HepG2 (cell line): ENCODE measurements around the gene LRRC53. TPM values are rescaled to one million over a fixed set of nuclear protein-coding genes. Genes with fewer than 3 reads are reported as not detected.

Source experiments
- ATAC-seq: fragments of 200-7000 bp; cut with Tn5 transposase; 3 replicates; pipeline ENCODE4 v1.9.1; 2020; ENCODE audit warnings: mild to moderate bottlenecking, moderate library complexity
- BruUV-seq: library from RNA; stranded (reverse); fragments of 400-500 nt; replicated peaks from 2 replicates; lab custom pipeline; 2021; lab: Mats Ljungman, UMichigan
- CTCF ChIA-PET: fragments of 300-600 bp; formaldehyde crosslinking; extraction: SDS; loops from one replicate; lab custom pipeline; 2021; ENCODE audit warnings: low total read pairs, inconsistent platforms, low intra/inter-chr PET ratio; lab: Yijun Ruan, JAX
- POLR2A ChIA-PET: fragments of 350-600 bp; sonication (Branson Sonifier 250); formaldehyde crosslinking; loops from one replicate; lab custom pipeline; 2020; ENCODE audit warnings: antibody characterized with exemption, inconsistent platforms; lab: Yijun Ruan, JAX
- DNase-seq: peaks from one replicate; pipeline ENCODE4 v3.0.0-alpha.2; 2015; ENCODE audit warnings: low spot score
- FAIRE-seq: peaks from 3 replicates; lab custom pipeline; 2011; peaks lifted over from hg19 to GRCh38; lab: Jason Lieb, UNC
- H2AFZ ChIP-seq: one replicate; pipeline ENCODE4 v1.6.1; 2011; ENCODE audit warnings: low read length, inconsistent platforms
- H3K27ac ChIP-seq: fragments of 300-600 bp; 3 replicates; pipeline ENCODE4 v1.8.0; 2011; ENCODE audit warnings: mixed run types, mild to moderate bottlenecking, mixed read lengths, low read length, inconsistent platforms; ENCODE audit not compliant: insufficient read depth; ENCODE audit errors: extremely low read length
- H3K27me3 ChIP-seq, 2 experiments: fragments of 200-600 bp in 1 of 2; 2 replicates in 1 of 2; 3 replicates in 1 of 2; pipeline versions ENCODE4 v1.6.0 to v1.8.0; 2011; ENCODE audit warnings: low read length in 2 of 2, mild to moderate bottlenecking in 2 of 2, moderate library complexity in 2 of 2, inconsistent platforms in 1 of 2; ENCODE audit not compliant: insufficient read depth in 2 of 2, control insufficient read depth in 1 of 2
- H3K36me3 ChIP-seq, 2 experiments: fragments of 200-600 bp in 1 of 2; replicated peaks in 1 of 2; 2 replicates in 1 of 2; 3 replicates in 1 of 2; pipeline versions ENCODE4 v1.5.1 to v1.8.0; 2011; ENCODE audit warnings: low read length in 2 of 2, inconsistent platforms in 1 of 2; ENCODE audit not compliant: insufficient read depth in 2 of 2, control insufficient read depth in 1 of 2
- H3K4me1 ChIP-seq: 2 replicates; pipeline ENCODE4 v1.5.1; 2012; ENCODE audit warnings: low read length, inconsistent platforms; ENCODE audit not compliant: insufficient read depth
- H3K4me2 ChIP-seq: 2 replicates; pipeline ENCODE4 v1.6.0; 2011; ENCODE audit warnings: low read depth, low read length, inconsistent platforms
- H3K4me3 ChIP-seq, 3 experiments: fragments of 200-600 bp in 1 of 3; sonication (generic), shearing (Covaris generic) in 1 of 3; replicated peaks in 1 of 3; 2 replicates each; pipeline ENCODE4 v1.5.1; 2011 to 2016; ENCODE audit warnings: low read length in 3 of 3, inconsistent platforms in 2 of 3, low read depth in 2 of 3, mild to moderate bottlenecking in 2 of 3, control low read depth in 1 of 3, mixed read lengths in 1 of 3; ENCODE audit not compliant: insufficient read depth in 1 of 3
- H3K79me2 ChIP-seq: one replicate; pipeline ENCODE4 v1.6.1; 2011; ENCODE audit warnings: low read length, inconsistent platforms; ENCODE audit not compliant: insufficient read depth
- H3K9ac ChIP-seq: 2 replicates; pipeline ENCODE4 v1.6.0; 2011; ENCODE audit warnings: mild to moderate bottlenecking, low read depth, low read length, inconsistent platforms; ENCODE audit not compliant: insufficient read depth
- H3K9me3 ChIP-seq: 2 replicates; pipeline ENCODE4 v1.5.1; 2012; ENCODE audit warnings: mild to moderate bottlenecking, low read length
- H4K20me1 ChIP-seq: 2 replicates; pipeline ENCODE4 v1.6.0; 2011; ENCODE audit warnings: inconsistent platforms, mild to moderate bottlenecking, low read length, moderate library complexity; ENCODE audit not compliant: insufficient read depth
- CHCHD3 ChIP-seq: sonication (generic); formaldehyde crosslinking; IDR thresholded peaks from 2 replicates; pipeline ENCODE4 v1.8.0; 2022; ENCODE audit warnings: mild to moderate bottlenecking, missing genetic modification reagents, moderate library complexity
- CHD4 ChIP-seq: fragments of 200-600 bp; sonication (generic); IDR thresholded peaks from 2 replicates; pipeline ENCODE4 v1.7.0; 2017; ENCODE audit warnings: mild to moderate bottlenecking, low read length, borderline replicate concordance
- FOSL2 ChIP-seq: sonication (generic); formaldehyde crosslinking; IDR thresholded peaks from 2 replicates; pipeline ENCODE4 v1.4.0; 2020; ENCODE audit warnings: missing genetic modification reagents
- MTF1 ChIP-seq: sonication (generic); formaldehyde crosslinking; IDR thresholded peaks from 2 replicates; pipeline ENCODE4 v1.5.0; 2020; ENCODE audit warnings: missing genetic modification reagents
- NFE2L1 ChIP-seq: sonication (generic); formaldehyde crosslinking; IDR thresholded peaks from 2 replicates; pipeline ENCODE4 v1.4.0; 2020; ENCODE audit warnings: missing genetic modification reagents, mild to moderate bottlenecking, borderline replicate concordance
- PPARG ChIP-seq: conservative IDR thresholded peaks from 2 replicates; pipeline ENCODE4 v1.6.1; 2016; ENCODE audit warnings: missing biosample characterization, missing genetic modification reagents
- SUZ12 ChIP-seq: fragments of 150-350 bp; IDR thresholded peaks from 2 replicates; pipeline ENCODE4 v1.6.1; 2014; ENCODE audit warnings: low read depth, low read length
- TIGD3 ChIP-seq: sonication (generic); formaldehyde crosslinking; IDR thresholded peaks from 2 replicates; pipeline ENCODE4 v1.5.1; 2020; ENCODE audit warnings: mild to moderate bottlenecking, missing genetic modification reagents, borderline replicate concordance
- ZBTB38 ChIP-seq: sonication (generic); formaldehyde crosslinking; IDR thresholded peaks from 2 replicates; pipeline ENCODE4 v1.5.1; 2020; ENCODE audit warnings: mild to moderate bottlenecking, missing genetic modification reagents
- ZNF326 ChIP-seq: sonication (generic); formaldehyde crosslinking; IDR thresholded peaks from 2 replicates; pipeline ENCODE4 v1.4.0; 2020; ENCODE audit warnings: missing genetic modification reagents, borderline replicate concordance
- ZNF335 ChIP-seq: sonication (generic); formaldehyde crosslinking; IDR thresholded peaks from 2 replicates; pipeline ENCODE4 v1.4.0; 2020; ENCODE audit warnings: missing genetic modification reagents
- ZNF383 ChIP-seq: sonication (generic); formaldehyde crosslinking; IDR thresholded peaks from 2 replicates; pipeline ENCODE4 v1.4.0; 2020; ENCODE audit warnings: missing genetic modification reagents, mild to moderate bottlenecking, borderline replicate concordance
- ZNF549 ChIP-seq: sonication (generic); formaldehyde crosslinking; IDR thresholded peaks from 2 replicates; pipeline ENCODE4 v1.5.0; 2020; ENCODE audit warnings: missing genetic modification reagents
- ZNF709 ChIP-seq: sonication (generic); formaldehyde crosslinking; IDR thresholded peaks from 2 replicates; pipeline ENCODE4 v1.5.0; 2020; ENCODE audit warnings: mild to moderate bottlenecking, missing genetic modification reagents
- WGBS: methylation state at CpG from one replicate; pipeline ENCODE4 v1.1.6; 2017; ENCODE audit warnings: low lambda C conversion rate; 5-methylcytosine and 5-hydroxymethylcytosine counted together
- in situ Hi-C: cut with HindIII; loops from 2 replicates; pipeline ENCODE4 v1.10.0; 2017; ENCODE audit warnings: low pct_unique_long_range_greater_than_20kb; ENCODE audit not compliant: extremely low pct_ligation_motif_present
- intact Hi-C: fragments of 100-400 bp; cut with micrococcal nuclease; formaldehyde crosslinking; loops from one replicate; pipeline ENCODE4 v1.10.0; 2022; ENCODE audit not compliant: unreplicated experiment
- polyA plus RNA-seq, 8 experiments: library from polyadenylated mRNA; depleted of rRNA in 3 of 8; stranded (reverse) in 7 of 8; unstranded in 1 of 8; fragments of >200 nt; fragmentation: Illumina TruSeq in 4 of 8; extraction: Trizol in 4 of 8; gene quantifications; 2 replicates each; pipeline versions ENCODE4 v1.2.1 to v1.2.3, GENCODE V29; 2011 to 2016; ENCODE audit warnings: low read depth in 4 of 8, missing spikeins in 1 of 8, mixed read lengths in 1 of 8; ENCODE audit not compliant: insufficient read depth in 1 of 8
- total RNA-seq, 5 experiments: library from RNA; depleted of rRNA; stranded (reverse); fragments of >200 nt; fragmentation: Illumina TruSeq; extraction: Trizol; gene quantifications; 2 replicates each; pipeline ENCODE4 v1.2.3, GENCODE V29; 2016; ENCODE audit warnings: low read depth in 1 of 5
- TF ChIP-seq, protein P1 (sequence below): sonication (generic); formaldehyde crosslinking; IDR thresholded peaks from 2 replicates; pipeline ENCODE4 v1.4.0; 2020; ENCODE audit warnings: missing genetic modification reagents

The LRRC53 gene
- total and polyA plus RNA-seq, 2 of the 13 experiments (the other 11 are each of a cell fraction or from before 2014, with no cell fraction given), result not detected

DNA sequence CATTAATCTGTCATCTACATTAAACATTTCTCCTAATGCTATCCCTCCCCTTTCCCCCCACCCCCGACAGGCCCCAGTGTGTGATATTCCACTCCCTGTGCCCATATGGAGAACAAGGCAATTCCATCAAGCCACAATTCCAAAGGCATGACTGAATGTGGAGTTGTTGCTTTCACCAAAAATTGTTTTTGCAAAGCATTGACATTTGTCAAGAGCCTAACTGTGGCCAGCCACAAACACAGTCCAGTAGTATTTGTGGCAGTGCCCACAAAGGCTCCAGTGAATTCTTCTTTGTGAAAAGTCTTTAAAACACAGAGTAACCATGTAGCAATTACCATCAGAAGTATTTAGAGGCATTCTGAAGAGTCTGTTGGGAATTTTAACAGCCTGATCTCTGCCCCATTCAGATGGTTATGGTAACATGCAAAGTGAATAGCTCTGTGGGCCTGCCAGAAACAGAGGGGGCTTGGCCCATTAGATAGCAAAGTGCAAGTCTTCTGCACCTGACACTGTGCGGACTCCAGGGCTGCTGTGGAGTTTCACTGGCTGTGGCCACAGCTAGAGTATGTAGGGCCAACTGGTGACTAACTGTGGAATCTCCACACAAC, 11.6 kb upstream of the LRRC53 start (continued):
- TF ChIP-seq TIGD3, result no peak
- TF ChIP-seq, all 625 proteins: peak for 0

- Histone ChIP-seq H3K27me3 (no peaks in the 10 kb centered on the region), H3K79me2 (no peaks in the 10 kb centered on the region), H3K27ac (no peak overlapping the region), H3K9ac (no peak overlapping the region), H3K4me3 (no peak overlapping the region), H3K4me1 (no peaks in the 10 kb centered on the region), H3K9me3 (no peaks in the 10 kb centered on the region), H3K4me2 (no peak overlapping the region), H4K20me1 (no peaks in the 10 kb centered on the region), H3K36me3 (no peaks in the 10 kb centered on the region), H2AFZ (no peak overlapping the region)
- ChIA-PET POLR2A (no interaction called here), CTCF (no interaction called here)
- no peak for FAIRE-seq
- 1% methylated on average over 4 of the region's 4 CpGs for WGBS
- ATAC-seq, result no peak
- DNase-seq, result no peak
- intact Hi-C loops (no loop called here), in situ Hi-C loops (no loop called here)
- BruUV-seq, result no TSS peak
- TF ChIP-seq ZNF335 (CRISPR knock-in tag) (no peak), PPARG (CRISPR knock-in tag) (no peak), MTF1 (CRISPR knock-in tag) (no peak), FOSL2 (CRISPR knock-in tag) (no peak), ZNF549 (CRISPR knock-in tag) (no peak), CHCHD3 (CRISPR knock-in tag) (no peak), ZNF709 (CRISPR knock-in tag) (no peak), CHD4 (no peak), NFE2L1 (no peak), ZNF383 (CRISPR knock-in tag) (no peak), ZBTB38 (CRISPR knock-in tag) (no peak), SUZ12 (no peak), ZNF326 (CRISPR knock-in tag) (no peak)
- TF ChIP-seq, protein P1, sequence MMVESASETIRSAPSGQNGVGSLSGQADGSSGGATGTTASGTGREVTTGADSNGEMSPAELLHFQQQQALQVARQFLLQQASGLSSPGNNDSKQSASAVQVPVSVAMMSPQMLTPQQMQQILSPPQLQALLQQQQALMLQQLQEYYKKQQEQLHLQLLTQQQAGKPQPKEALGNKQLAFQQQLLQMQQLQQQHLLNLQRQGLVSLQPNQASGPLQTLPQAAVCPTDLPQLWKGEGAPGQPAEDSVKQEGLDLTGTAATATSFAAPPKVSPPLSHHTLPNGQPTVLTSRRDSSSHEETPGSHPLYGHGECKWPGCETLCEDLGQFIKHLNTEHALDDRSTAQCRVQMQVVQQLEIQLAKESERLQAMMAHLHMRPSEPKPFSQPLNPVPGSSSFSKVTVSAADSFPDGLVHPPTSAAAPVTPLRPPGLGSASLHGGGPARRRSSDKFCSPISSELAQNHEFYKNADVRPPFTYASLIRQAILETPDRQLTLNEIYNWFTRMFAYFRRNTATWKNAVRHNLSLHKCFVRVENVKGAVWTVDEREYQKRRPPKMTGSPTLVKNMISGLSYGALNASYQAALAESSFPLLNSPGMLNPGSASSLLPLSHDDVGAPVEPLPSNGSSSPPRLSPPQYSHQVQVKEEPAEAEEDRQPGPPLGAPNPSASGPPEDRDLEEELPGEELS (CRISPR knock-in tag), result no peak
- TF ChIP-seq, all 625 proteins: peak for 0
Measured at GRCh38 chr1:74522148-74522547, 9.7 kb upstream of the LRRC53 start.
